Cerebellar cortex (tissue), 1 donor: ENCODE data around the gene MYLK.

Experiments
- DNase-seq: peaks from one replicate; pipeline ENCODE4 v3.0.0-alpha.2; 2015; ENCODE audit warnings: low spot score

Gene MYLK

DNA sequence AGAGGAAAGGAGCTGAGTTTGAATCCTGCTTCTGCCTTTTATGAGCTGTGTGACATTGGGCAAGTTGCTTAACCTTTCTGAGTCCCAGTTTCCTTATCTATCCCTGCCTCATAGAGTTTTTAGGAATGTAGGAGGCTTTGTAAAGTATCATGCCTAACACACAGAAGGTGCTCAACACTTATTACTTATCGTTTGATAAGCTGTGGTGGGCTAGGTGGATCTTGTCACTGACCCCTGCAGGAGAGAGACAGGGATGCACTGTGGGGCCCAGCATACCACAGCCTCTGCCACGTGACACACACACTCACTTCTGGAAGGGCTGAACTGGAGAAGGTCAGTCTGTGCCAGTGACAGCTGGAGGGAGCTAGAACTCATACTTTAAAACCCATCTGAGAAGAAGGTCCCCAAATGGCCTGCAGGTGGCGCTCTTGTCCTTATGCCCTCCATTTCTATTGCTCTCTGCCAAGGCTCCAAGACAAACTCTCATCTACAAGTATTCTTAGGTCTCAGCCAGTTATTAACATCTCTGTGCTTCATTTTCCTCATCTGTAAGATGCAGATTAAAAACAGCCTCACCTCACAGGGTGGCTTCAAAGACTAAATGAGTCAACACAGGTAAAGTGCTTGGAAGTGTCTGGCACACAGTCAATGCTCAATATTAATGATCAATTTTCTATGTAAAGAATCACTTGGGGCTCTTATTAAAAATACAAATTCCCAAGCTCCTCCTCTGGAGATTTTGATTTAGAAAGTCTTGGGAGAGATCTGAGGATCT lies 241.8 kb downstream of the MYLK start:
- DNase-seq: peak; percentile 73

DNA sequence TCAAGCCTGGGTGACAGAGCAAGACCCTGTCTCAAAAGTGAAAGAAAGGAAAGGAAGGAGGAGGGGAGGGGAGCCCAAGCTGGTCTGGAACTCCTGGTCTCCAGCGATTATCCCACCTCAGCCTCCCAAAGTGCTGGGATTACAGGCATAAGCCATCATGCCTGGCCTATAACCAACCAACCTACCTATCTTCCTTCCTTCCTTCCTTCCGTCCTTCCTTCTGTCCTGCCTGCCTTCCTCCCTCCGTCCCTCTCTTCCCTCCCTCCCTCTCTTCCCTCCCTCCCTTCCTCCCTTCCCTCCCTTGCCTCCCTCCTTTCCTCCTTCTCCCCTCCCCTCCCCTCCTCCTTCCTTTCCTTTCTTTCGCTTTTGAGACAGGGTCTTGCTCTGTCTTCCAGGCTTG lies 242.6 kb downstream of the MYLK start:
- no peak for DNase-seq

DNA sequence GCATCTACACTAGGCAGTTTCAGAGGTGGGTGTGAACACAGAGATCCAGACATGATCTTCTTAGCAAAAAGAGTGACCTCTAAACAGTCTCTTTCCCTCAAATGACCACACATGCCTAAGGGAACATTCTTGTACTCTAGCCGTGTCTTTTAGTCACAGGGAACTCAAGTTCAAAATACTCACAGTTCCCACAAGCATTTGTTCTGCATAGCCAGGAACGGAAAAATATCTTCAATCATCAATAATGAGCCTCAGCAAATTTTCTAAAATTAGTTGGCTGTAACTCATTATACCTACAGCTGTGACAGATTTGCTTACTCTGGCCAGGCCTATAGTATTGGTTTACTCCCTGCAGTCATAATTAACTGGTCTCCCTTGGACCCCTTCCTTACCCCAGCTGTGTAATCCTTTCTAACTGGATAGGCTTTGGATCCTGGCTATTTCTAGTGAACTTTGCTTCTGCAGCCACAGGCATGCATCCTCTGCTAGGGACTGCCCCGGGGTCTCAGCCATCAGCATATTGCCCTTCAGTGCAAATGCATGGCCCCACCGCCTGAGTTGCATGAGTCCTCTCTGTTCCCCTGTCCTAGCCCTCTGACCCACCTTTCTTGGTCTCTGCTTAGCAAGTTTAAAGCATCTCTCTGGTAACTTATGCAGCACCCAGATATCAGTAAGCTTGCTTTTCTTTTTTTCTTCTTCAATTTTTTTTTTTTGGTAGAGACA lies 243.2 kb downstream of the MYLK start:
- no peak for DNase-seq

DNA sequence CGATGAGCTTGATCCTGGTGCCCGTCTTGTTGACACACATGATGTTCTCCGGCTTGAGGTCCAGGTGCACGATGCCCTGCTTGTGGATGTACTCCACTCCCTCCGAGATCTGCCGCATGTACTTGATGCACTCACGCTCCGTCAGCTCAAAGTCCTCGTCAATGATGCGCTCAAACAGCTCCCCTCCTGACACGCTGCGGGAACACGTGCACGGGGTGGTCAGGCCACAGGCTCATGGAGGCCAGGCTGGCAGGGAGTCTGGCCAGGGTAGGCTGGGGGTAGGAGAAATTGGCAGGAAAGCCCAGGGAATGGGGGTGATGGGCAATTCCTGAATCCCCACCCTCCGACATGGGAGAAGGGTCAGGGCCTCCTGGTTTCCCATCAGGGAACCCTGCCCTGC lies 243.8 kb downstream of the MYLK start:
- no peak for DNase-seq

DNA sequence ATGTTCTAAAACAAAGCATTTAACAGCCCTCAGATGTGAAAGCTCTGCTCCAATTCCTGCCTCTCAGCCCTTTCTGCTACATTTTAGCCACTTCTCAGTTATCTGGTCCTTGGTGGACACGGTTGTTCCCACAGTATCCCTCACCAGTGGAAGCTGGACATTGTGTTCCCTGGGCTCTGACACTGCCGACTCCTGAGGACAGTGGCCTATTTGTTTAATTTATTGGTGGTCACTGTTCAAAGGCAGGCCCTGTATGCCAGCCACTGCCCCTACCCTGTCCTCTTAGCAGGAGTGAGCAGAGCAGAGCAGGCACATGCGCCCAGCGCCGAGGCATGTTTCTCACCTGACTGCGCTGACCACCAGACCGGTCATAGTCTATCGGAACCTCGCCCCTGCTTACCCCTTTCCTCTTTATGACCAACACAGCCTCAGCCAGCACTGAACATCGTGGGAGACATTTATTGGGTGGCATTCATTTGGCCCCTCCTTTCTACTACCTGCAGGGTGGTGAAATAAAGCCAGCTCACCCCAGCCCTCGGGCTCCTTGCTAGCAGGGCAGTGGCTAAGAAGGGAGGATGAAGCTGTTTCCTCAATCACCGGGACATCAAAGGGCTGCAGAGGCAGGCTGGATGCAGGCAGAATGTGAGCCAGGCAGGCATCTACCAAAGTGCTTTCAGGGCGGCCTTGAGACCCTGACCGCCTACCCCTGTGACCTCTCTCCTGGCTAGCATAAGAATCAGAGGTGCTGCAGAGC lies 245.0 kb downstream of the MYLK start:
- no peak for DNase-seq

DNA sequence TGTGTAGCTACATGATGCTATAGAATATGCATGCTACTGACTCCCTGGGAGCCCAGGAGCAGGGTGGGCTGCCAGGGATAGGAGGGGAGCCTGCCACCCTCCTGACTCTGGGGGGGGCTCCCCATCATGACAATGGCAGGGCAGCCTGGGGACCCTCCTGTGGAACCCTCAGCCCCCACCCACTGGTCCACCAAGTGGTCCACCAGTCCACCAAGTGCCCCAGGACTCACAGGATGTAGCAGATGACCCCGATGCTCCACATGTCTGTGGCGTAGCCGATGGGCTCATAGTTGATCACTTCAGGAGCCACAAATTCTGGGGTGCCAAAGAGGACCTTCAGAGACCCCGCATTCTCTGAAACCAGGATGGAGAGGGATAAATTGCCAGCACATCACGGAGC lies 246.3 kb downstream of the MYLK start:
- no peak for DNase-seq

DNA sequence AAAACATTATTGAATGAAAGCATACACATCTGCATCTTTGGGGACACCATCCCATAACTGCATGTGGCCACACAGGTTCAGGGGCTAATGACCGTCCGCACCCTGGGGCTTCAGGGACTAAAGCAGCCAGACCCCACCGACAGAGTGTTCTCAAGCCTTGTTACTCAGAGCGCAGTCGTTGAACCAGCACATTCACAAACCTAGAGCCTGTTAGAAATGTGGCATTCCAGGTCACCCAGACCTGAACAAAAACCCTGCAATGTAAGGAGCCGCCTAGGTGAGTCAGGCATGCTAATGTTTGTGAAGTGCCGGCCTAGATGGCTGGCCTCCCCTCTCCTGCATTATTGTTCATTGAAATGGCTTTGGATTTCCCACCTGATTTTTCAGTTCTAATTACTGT lies 247.0 kb downstream of the MYLK start:
- no peak for DNase-seq

DNA sequence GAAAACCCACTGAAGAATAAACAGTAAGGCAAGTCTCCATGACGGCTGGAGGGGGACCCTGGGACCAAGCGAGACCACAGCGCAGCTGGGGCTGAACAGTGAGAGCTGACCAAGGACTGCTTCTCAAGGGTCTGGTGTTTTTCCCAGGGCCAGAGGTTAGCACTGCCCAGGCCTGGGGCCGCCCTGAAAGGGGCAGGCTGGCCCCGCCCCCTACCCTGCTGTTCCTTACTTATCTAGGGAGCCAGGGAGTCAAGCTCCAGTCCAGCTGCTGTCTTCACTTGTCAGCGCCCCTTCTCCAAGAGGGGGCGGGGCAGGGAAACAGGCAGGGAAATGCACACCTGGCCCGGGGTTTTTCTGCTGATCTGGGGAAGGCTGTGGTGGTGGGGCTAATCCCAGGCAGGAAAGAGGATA lies 247.7 kb downstream of the MYLK start:
- DNase-seq: no peak

DNA sequence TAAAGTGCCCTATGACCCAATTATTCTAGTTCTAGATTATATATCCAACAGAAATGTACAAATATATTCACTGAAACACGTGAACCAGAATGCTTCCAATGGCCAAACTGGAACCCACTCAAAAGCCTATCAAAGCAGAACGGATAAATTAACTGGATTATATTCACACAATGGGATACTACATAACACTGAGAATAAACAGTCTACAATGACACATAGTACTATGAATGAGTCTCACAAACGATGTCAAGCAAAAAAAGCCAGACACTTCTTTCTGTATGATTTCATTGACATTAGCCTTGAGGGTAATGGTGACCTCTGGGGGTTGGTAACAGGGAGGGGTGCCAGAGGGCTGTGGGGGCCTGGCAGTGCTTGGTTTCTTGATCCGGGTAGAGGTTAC lies 248.4 kb downstream of the MYLK start:
- no peak for DNase-seq

DNA sequence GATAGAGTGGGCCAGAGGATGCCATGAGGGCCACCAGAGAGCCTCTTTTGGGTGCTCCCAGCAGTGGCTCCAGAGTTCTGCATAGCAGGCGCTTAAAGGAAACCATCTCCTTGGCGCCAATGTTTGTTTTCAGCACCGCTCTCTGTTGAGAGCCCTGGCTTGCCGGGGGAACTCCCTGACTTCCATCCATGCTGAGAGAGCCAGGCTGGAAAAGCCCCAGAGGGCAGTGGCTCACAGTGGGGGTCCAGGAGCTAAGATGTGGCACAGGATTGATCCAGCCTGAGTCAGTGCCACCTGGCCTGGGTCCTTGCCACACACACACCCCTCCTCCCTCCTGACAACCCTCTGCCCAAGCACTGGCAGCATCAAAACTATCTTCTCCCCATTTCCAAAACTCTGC lies 248.9 kb downstream of the MYLK start:
- no peak for DNase-seq

DNA sequence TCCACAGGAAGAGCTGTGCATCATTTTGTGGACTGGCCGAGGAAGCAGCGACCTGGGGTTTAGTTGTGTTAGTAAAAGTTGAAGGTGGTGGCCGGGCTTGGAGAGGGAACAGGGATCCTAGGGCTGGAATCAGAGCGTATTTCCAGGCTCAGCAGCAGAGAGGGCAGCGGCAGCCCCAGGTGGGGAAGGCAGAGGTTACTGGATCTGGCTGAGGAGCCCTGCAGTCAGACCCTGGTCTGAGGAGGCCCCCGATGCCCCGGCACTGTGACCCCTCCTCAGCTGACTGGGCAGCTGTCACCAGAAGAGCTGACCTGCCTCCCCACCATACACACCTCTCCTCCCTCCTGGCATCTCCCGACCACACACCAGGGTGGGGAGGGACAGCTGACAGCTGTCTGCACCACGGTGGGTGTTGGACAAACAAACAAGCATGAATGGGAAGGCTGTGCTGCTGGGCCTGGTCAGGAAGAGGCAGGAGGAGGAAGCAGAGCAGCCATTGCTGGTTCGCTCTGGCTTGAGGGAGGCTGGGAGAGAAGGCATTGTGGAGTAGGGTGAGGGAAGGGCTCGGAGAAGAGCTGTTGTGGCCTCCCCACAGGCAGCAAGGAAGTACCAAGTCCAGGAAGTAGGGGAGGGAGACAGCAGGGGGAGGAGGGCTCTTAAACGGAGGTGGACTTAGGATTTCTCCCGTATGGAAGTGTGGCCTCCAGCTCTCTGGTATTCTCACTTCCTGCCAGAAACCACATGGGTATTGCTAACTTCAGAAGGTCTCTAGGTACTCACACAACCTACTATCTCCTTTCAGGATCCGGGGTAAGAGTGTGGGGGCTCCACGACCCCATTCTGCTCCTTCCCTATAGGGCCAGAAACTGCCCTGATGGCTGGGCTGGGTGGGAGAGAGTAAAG lies 249.7 kb downstream of the MYLK start:
- no peak for DNase-seq

DNA sequence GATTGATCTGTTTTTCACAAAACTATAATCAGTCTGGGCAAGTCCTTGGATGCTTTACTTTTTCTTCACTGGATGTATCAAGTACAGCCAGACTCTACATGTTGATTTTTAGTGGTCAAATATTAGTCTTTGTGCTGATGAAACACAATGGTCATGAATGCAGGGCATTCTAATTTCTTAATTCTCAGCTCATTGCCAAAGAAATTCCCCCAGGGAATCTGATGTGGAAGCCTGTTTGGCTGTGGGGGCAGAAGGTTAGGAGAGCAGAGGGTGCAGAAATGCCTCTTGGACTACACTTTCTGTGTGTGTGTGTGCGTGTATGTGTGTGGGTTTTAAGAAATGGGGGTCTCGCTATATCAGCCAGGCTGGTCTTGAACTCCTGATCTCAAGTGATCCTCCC lies 250.6 kb downstream of the MYLK start:
- no peak for DNase-seq

DNA sequence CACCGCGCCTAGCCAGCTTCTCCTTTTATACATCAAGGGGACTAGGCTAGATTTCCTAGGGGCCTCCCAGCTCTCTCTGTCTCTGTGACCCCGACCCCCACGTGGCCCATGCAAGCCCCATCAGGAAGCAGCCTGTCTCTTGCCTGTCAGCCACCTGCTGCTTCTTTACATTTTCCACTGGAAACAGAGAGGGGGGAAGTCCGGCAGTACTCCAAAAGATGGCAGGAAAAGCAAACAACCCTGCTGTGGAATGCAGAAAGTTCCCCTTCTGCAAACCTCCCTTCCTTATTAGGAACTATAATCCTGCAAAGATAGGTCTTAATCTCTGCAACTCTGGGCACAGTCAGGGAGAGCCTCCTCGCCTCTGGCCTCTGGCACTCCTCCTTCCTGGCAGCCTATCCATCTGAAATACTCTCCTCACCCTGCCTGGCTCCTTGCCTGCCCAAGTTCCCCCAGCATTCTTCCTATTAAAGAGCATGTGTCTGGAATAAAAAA lies 251.9 kb downstream of the MYLK start:
- no peak for DNase-seq

DNA sequence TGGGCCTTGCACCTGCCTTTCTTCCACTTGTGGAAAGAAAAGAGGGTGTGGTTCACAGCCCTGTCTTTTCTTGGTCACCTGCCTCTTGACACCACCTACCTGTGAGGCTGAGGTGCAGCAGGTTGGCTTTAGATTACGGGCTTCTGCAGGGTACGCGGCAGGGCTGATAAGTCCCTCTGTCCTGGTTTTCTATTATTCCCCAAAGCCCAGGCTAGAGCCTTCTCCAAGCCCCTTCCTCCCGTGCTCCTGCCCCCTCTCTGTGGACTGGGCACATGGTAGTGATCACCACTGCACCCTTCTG lies 254.4 kb downstream of the MYLK start:
- DNase-seq: no peak

DNA sequence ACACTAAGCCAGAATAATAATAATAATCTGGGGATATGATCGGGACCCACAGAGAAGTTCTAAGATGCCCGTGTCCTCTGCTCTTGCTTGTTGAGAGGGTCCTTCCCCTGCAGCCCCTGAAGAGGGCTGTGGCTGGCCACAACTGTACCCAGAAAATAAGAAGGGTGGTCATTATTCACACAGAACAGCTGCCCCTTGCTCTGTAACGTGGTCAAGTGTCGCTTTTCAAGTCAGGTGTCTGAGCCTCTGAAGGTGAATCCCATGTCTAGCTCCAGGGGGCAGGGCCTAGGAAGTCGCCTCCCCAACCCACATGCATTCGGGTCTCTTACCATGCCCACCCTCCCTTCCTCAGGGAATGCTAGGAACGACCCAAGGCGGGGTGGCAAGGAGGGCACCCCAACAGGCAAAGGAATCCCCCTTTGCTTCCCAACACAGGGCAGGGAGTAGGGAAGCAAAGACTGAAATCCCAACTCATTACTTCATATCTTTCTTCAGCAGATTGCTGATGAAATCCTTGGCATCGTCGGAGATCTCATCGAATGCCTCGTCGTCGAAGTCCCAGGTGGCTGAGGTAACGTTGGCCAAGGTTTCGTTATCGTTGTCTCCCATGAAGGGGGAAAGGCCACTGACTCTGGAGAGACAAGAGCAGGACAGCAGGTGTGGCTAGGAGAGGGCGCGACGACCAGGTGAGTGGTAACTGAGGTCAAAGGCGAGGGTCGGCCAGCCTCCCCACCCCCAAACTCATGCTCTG lies 255.0 kb downstream of the MYLK start:
- DNase-seq: no peak

DNA sequence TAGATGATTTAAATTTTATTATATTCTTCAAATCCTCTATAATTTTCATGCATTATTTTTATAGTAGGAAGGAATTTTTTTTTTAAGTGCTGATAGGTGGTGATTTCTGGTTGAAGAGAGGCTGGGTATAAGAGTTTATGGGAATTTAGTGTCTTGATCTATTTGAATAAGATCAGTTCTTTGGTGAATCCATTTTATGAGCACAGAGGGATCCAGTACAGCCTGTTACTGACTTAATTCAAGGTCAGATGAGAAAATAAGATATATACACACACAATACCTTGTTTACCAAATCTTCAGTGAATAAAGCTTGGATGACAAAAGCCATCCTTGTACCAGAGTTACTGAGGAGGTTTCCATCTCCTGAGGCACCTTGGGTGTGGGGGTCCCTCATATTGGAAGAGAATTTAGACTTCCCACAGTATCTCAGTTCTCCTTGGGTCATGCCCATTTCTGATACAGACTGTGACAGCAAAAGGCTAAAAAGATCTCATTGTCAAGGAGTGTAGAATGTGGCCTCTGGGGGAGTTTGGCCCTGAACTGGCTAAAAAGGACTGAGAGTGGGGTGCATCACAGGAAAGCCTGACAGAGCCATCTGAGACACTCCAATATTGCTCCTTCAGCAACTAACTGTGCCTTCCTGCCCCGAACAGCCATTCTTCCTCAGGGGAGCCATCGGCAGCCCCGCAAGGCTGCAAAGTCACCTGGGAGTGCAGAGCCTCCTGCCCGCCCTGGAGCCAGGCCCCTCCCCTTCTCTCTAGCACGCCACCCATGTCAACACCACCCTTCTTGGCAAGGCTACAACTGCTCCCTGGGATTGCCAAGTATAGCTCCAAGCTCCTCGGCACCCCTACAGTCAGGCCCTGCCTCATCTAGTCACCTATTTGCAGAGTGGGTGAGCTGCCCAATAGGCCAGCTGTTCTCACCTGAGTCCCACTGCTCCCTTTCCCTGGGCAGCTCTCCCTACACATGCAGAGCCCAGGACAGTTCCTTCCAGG lies 256.2 kb downstream of the MYLK start:
- DNase-seq: no peak

DNA sequence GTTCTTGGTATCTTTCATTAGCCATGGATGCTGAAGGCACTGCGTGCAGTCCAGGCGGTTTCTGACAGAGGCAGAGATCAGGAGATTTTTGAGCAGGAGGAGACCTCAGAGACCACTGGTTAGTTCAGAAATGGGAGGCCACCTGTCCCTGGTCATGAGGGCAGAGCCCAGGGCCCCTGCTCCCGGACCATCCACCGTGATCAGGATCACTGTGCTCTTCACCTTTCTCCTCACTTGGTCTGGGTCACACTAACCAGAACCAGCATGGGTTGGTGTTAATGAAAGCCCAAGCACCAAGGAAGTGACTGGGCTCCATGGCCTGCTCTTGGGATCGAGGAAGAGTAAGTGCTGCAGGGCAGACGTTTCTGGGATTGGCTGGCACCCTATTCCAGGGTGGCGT lies 257.3 kb downstream of the MYLK start:
- DNase-seq: no peak

DNA sequence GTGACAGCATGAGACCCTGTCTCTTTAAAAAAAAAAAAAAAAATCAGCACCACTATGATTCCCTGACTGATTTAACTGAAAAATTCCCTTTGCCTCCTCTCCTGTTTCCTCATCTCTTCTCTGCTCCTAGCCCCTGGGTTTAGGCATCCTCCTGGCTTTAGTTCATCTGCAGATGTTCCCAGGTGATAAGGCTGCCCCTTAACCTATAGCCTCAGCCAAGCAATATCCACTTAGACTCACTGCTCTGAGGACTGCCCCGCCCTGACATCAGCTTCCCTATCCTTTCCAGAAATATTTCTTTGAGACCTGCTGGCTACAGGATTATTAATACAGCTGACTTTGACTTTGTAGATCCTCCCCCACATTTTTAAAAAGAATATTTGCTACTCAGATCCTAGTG lies 259.8 kb downstream of the MYLK start:
- no peak for DNase-seq

DNA sequence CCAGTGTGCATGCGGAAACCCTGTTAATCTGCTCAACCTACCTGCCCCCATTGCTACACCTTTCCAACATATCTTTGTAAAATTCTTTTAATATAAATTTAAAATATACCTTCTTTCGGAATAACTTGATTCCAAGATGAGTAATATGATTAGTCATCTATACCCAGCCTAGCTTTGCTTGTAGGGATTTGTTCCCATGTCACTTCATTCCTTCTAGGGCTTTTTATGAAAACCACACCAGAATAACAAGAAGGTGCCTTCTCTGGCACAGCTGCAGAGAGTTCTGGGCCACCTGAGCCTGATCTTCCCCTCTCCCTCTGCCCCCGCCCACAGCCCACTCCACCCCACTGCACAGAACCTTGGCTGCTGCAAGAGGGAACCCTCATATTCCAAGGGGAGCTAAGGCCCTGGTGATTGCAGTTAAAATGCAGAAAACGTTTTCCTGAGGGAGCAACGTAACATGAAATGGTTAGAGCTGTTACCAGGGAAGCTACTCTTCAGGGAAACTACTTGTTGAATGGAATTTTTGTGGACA lies 260.7 kb downstream of the MYLK start:
- DNase-seq: no peak

DNA sequence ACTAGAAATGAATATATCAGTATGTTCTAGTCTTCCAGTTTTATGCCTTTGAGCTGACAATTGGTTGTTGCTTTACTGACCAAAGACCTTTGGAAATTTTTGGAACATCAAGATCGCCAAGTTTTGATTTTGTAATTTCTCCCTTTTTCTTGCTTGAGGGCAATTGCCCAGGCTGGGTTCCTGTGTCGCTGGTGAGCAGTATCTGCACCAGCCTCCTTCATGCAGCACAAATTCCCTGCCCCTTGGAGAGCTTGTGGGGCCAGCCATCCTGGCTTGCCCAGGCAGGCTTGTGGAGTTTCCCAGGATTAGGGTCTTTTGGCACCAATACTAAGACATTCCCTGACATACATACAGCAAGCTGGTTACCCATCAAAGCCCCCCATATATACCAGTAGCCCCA lies 261.4 kb downstream of the MYLK start:
- no peak for DNase-seq
